Measurements from ENCODE around the gene LDAH. TPM values are rescaled to one million over a fixed set of nuclear protein-coding genes. Genes with fewer than 3 reads are reported as not detected.

The LDAH gene
- total and polyA plus RNA-seq, 2 experiments from 2014 or later = 12.1 to 37.5 TPM

DNA sequence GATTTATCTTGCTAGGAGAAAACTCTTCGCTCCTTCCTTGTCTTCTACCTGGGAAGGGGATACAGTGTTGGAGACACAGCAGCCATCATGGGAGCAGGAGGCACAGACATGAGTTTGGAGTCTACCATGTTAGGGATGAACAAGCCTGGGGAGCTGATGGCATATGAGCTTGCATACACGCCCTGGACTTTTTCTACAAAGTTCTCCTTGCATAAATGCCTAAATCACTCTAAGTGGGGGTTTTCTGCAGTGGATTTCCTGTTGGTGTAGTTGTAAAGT, 168.4 kb downstream of the LDAH start:
- H3F3A ChIP-seq (replicated peaks; ENCODE audit: low read depth) = no peaks in the 10 kb centered on the region
- no peaks in the 10 kb centered on the region for H3K79me2 ChIP-seq (replicated peaks; ENCODE audit: insufficient read depth)
- no peak overlapping the region for H3K27ac ChIP-seq (ENCODE audit: low read depth)
- H3K36me3 ChIP-seq (ENCODE audit: insufficient read depth) = no peaks in the 10 kb centered on the region
- ATAC-seq (no peak), DNase-seq (ENCODE audit: low spot score) (no peak)
- Mint-ChIP-seq H3K27me3 (ENCODE audit: insufficient read depth, low read depth, poor library complexity) (peaks cover 6% of the 10 kb centered on the region), H3K4me3 (no peak overlapping the region), H3K9me3 (no peaks in the 10 kb centered on the region), H3K36me3 (ENCODE audit: low read depth) (no peaks in the 10 kb centered on the region), H3K4me1 (peaks cover 18% of the 10 kb centered on the region), H3K27ac (no peak overlapping the region)
- no peak overlapping the region for H3K4me3 ChIP-seq
- no peak overlapping the region for H2AFZ ChIP-seq
- H3K27me3 ChIP-seq (ENCODE audit: insufficient read depth) = peaks cover 10% of the 10 kb centered on the region; the same call in 1 of the 2 replicates
- no peak overlapping the region for H3K4me2 ChIP-seq
- TF ChIP-seq, protein P1, sequence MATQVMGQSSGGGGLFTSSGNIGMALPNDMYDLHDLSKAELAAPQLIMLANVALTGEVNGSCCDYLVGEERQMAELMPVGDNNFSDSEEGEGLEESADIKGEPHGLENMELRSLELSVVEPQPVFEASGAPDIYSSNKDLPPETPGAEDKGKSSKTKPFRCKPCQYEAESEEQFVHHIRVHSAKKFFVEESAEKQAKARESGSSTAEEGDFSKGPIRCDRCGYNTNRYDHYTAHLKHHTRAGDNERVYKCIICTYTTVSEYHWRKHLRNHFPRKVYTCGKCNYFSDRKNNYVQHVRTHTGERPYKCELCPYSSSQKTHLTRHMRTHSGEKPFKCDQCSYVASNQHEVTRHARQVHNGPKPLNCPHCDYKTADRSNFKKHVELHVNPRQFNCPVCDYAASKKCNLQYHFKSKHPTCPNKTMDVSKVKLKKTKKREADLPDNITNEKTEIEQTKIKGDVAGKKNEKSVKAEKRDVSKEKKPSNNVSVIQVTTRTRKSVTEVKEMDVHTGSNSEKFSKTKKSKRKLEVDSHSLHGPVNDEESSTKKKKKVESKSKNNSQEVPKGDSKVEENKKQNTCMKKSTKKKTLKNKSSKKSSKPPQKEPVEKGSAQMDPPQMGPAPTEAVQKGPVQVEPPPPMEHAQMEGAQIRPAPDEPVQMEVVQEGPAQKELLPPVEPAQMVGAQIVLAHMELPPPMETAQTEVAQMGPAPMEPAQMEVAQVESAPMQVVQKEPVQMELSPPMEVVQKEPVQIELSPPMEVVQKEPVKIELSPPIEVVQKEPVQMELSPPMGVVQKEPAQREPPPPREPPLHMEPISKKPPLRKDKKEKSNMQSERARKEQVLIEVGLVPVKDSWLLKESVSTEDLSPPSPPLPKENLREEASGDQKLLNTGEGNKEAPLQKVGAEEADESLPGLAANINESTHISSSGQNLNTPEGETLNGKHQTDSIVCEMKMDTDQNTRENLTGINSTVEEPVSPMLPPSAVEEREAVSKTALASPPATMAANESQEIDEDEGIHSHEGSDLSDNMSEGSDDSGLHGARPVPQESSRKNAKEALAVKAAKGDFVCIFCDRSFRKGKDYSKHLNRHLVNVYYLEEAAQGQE (IDR thresholded peaks at IDR 0.05; ENCODE audit: unreplicated experiment) = no peak
- TF ChIP-seq POLR2AphosphoS5 (IDR thresholded peaks at IDR 0.05; ENCODE audit: low read depth) = no peak
- no peak for TF ChIP-seq EZH2 (IDR thresholded peaks at IDR 0.05; ENCODE audit: low read depth, unreplicated experiment)
- TF ChIP-seq, protein P2, sequence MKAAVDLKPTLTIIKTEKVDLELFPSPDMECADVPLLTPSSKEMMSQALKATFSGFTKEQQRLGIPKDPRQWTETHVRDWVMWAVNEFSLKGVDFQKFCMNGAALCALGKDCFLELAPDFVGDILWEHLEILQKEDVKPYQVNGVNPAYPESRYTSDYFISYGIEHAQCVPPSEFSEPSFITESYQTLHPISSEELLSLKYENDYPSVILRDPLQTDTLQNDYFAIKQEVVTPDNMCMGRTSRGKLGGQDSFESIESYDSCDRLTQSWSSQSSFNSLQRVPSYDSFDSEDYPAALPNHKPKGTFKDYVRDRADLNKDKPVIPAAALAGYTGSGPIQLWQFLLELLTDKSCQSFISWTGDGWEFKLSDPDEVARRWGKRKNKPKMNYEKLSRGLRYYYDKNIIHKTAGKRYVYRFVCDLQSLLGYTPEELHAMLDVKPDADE (IDR thresholded peaks at IDR 0.05) = no peak
- TF ChIP-seq ZNF331 (CRISPR knock-in tag; IDR thresholded peaks at IDR 0.05; ENCODE audit: low read depth) = no peak
- TF ChIP-seq EZH2phosphoT487 (IDR thresholded peaks at IDR 0.05; ENCODE audit: unreplicated experiment) = no peak
- TF ChIP-seq, protein P3, sequence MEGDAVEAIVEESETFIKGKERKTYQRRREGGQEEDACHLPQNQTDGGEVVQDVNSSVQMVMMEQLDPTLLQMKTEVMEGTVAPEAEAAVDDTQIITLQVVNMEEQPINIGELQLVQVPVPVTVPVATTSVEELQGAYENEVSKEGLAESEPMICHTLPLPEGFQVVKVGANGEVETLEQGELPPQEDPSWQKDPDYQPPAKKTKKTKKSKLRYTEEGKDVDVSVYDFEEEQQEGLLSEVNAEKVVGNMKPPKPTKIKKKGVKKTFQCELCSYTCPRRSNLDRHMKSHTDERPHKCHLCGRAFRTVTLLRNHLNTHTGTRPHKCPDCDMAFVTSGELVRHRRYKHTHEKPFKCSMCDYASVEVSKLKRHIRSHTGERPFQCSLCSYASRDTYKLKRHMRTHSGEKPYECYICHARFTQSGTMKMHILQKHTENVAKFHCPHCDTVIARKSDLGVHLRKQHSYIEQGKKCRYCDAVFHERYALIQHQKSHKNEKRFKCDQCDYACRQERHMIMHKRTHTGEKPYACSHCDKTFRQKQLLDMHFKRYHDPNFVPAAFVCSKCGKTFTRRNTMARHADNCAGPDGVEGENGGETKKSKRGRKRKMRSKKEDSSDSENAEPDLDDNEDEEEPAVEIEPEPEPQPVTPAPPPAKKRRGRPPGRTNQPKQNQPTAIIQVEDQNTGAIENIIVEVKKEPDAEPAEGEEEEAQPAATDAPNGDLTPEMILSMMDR (conservative IDR thresholded peaks at IDR 0.05; ENCODE audit: low read depth in 2 of 2) = no peak
- no peak for TF ChIP-seq JUNB (IDR thresholded peaks at IDR 0.05; ENCODE audit: unreplicated experiment)
- TF ChIP-seq ZNF114 (CRISPR knock-in tag; IDR thresholded peaks at IDR 0.05) = no peak
- no peaks in the 10 kb centered on the region for H4K20me1 ChIP-seq (replicated peaks; ENCODE audit: insufficient read depth)
- no peaks in the 10 kb centered on the region for H3K9me2 ChIP-seq (ENCODE audit: insufficient read depth)
- peaks cover 21% of the 10 kb centered on the region for H3K4me1 ChIP-seq (ENCODE audit: insufficient read depth)

Data from GM23338 (cell line).